IMR-90 (cell line): ENCODE measurements around the gene SLC36A1. TPM values are rescaled to one million over a fixed set of nuclear protein-coding genes. Genes with fewer than 3 reads are reported as not detected.

Experiments
- ATAC-seq: fragments of 200-7000 bp; cut with Tn5 transposase; 2 replicates; pipeline ENCODE4 v1.9.1; 2020; ENCODE audit warnings: low read depth, mild to moderate bottlenecking, moderate library complexity
- BruUV-seq: library from RNA; stranded (reverse); fragments of 400-500 nt; replicated peaks from 2 replicates; lab custom pipeline; 2021; lab: Mats Ljungman, UMichigan
- CTCF ChIA-PET: fragments of 300-600 bp; formaldehyde crosslinking; extraction: SDS; loops from one replicate; lab custom pipeline; 2021; ENCODE audit warnings: antibody characterized with exemption; lab: Yijun Ruan, JAX
- POLR2A ChIA-PET: fragments of 300-600 bp; sonication (Branson Sonifier 250); formaldehyde crosslinking; loops from one replicate; lab custom pipeline; 2022; ENCODE audit warnings: antibody characterized with exemption; ENCODE audit not compliant: unreplicated experiment; lab: Charles Lee
- DNase-seq: peaks from one replicate; pipeline ENCODE4 v3.0.0; 2013
- H2AFZ ChIP-seq: replicated peaks from 2 replicates; pipeline ENCODE3; 2013; ENCODE audit warnings: low read length, mild to moderate bottlenecking; ENCODE audit not compliant: poor library complexity
- H2AK5ac ChIP-seq: 2 replicates; pipeline ENCODE4 v1.6.1; 2013; ENCODE audit warnings: low read depth, low read length, inconsistent platforms
- H2AK9ac ChIP-seq: replicated peaks from 2 replicates; pipeline ENCODE3; 2013; ENCODE audit warnings: mild to moderate bottlenecking, low read depth, low read length, moderate library complexity; ENCODE audit not compliant: poor library complexity
- H2BK120ac ChIP-seq: 2 replicates; pipeline ENCODE4 v1.6.1; 2013; ENCODE audit warnings: low read depth, low read length, inconsistent platforms
- H2BK15ac ChIP-seq: 3 replicates; pipeline ENCODE4 v1.6.1; 2013; ENCODE audit warnings: low read depth, low read length, inconsistent platforms
- H2BK20ac ChIP-seq: 2 replicates; pipeline ENCODE4 v1.6.1; 2013; ENCODE audit warnings: low read depth, mild to moderate bottlenecking, inconsistent platforms, low read length, moderate library complexity
- H2BK5ac ChIP-seq: 2 replicates; pipeline ENCODE4 v1.6.1; 2013; ENCODE audit warnings: mild to moderate bottlenecking, low read depth, low read length, inconsistent platforms; ENCODE audit not compliant: poor library complexity, severe bottlenecking
- H3K14ac ChIP-seq: replicated peaks from 2 replicates; pipeline ENCODE4 v1.6.1; 2013; ENCODE audit warnings: low read depth, low read length, inconsistent platforms
- H3K18ac ChIP-seq: 2 replicates; pipeline ENCODE4 v1.6.1; 2013; ENCODE audit warnings: low read depth, low read length, control low read depth
- H3K23ac ChIP-seq: 2 replicates; pipeline ENCODE4 v1.6.1; 2013; ENCODE audit warnings: low read depth, low read length, inconsistent platforms
- H3K27ac ChIP-seq: 2 replicates; pipeline ENCODE4 v1.5.1; 2013; ENCODE audit warnings: mild to moderate bottlenecking, control low read depth, low read length; ENCODE audit not compliant: insufficient read depth
- H3K27me3 ChIP-seq: 2 replicates; pipeline ENCODE4 v1.6.1; 2013; ENCODE audit warnings: low read length; ENCODE audit not compliant: control insufficient read depth, insufficient read depth
- H3K36me3 ChIP-seq: 2 replicates; pipeline ENCODE4 v1.6.1; 2013; ENCODE audit warnings: low read length, mixed read lengths; ENCODE audit not compliant: control insufficient read depth, insufficient read depth
- H3K4ac ChIP-seq: 2 replicates; pipeline ENCODE4 v1.6.1; 2013; ENCODE audit warnings: low read depth, low read length, inconsistent platforms
- H3K4me1 ChIP-seq: 2 replicates; pipeline ENCODE4 v1.6.1; 2013; ENCODE audit warnings: low read length, mixed read lengths; ENCODE audit not compliant: control insufficient read depth, insufficient read depth
- H3K4me2 ChIP-seq: 2 replicates; pipeline ENCODE4 v1.6.1; 2013; ENCODE audit warnings: low read depth, mild to moderate bottlenecking, control low read depth, low read length, moderate library complexity
- H3K4me3 ChIP-seq: 2 replicates; pipeline ENCODE4 v1.5.1; 2013; ENCODE audit warnings: low read depth, mild to moderate bottlenecking, control low read depth, low read length, moderate library complexity; ENCODE audit not compliant: insufficient read depth
- H3K56ac ChIP-seq: 2 replicates; pipeline ENCODE4 v1.6.1; 2013; ENCODE audit warnings: low read length, inconsistent platforms; ENCODE audit not compliant: insufficient read depth; ENCODE audit errors: extremely low read depth
- H3K79me1 ChIP-seq, 2 experiments: 2 replicates each; pipeline ENCODE4 v1.6.1; 2013; ENCODE audit warnings: low read length in 2 of 2, inconsistent platforms in 1 of 2, low read depth in 1 of 2
- H3K9ac ChIP-seq: 2 replicates; pipeline ENCODE4 v1.6.1; 2013; ENCODE audit warnings: low read depth, low read length, control low read depth
- H3K9me1 ChIP-seq: 2 replicates; pipeline ENCODE4 v1.6.1; 2013; ENCODE audit warnings: low read length, inconsistent platforms; ENCODE audit not compliant: insufficient read depth
- H3K9me3 ChIP-seq: 2 replicates; pipeline ENCODE4 v1.6.1; 2013; ENCODE audit warnings: low read length; ENCODE audit not compliant: control insufficient read depth, insufficient read depth
- H4K20me1 ChIP-seq: 2 replicates; pipeline ENCODE4 v1.6.1; 2013; ENCODE audit warnings: low read length, inconsistent platforms; ENCODE audit not compliant: insufficient read depth
- H4K5ac ChIP-seq: 2 replicates; pipeline ENCODE4 v1.6.1; 2013; ENCODE audit warnings: mild to moderate bottlenecking, low read depth, low read length, control low read depth
- H4K8ac ChIP-seq, 2 experiments: 2 replicates each; pipeline ENCODE4 v1.6.1; 2013; ENCODE audit warnings: low read depth in 2 of 2, low read length in 2 of 2, control low read depth in 1 of 2, inconsistent platforms in 1 of 2
- H4K91ac ChIP-seq: 2 replicates; pipeline ENCODE4 v1.6.1; 2013; ENCODE audit warnings: low read depth, low read length, inconsistent platforms; ENCODE audit not compliant: insufficient read depth
- BHLHE40 ChIP-seq: fragments of 150-350 bp; IDR thresholded peaks from 2 replicates; pipeline ENCODE4 v1.6.1; 2016; ENCODE audit warnings: mild to moderate bottlenecking, low read depth, low read length
- CTCF ChIP-seq: conservative IDR thresholded peaks from 2 replicates; pipeline ENCODE4 v1.5.1; 2012; ENCODE audit warnings: mild to moderate bottlenecking, low read depth, low read length, improper control_type of control experiment
- ELK1 ChIP-seq: fragments of 150-350 bp; IDR thresholded peaks from 2 replicates; pipeline ENCODE4 v1.6.1; 2016; ENCODE audit warnings: low read depth, mild to moderate bottlenecking, low read length, moderate library complexity, borderline replicate concordance
- FOS ChIP-seq: fragments of 150-350 bp; IDR thresholded peaks from 2 replicates; pipeline ENCODE4 v1.6.1; 2016; ENCODE audit warnings: low read depth, low read length
- MAFK ChIP-seq: IDR thresholded peaks from 2 replicates; pipeline ENCODE4 v1.6.1; 2012; ENCODE audit warnings: low read depth, low read length, improper control_type of control experiment
- MAZ ChIP-seq: IDR thresholded peaks from 2 replicates; pipeline ENCODE4 v1.6.1; 2012; ENCODE audit warnings: low read depth, mild to moderate bottlenecking, low read length, improper control_type of control experiment, moderate library complexity, borderline replicate concordance
- MXI1 ChIP-seq: IDR thresholded peaks from 2 replicates; pipeline ENCODE4 v1.6.1; 2012; ENCODE audit warnings: low read depth, mild to moderate bottlenecking, low read length, moderate library complexity, borderline replicate concordance
- NFE2L2 ChIP-seq: fragments of 150-350 bp; IDR thresholded peaks from 2 replicates; pipeline ENCODE4 v1.6.1; 2016; ENCODE audit warnings: low read depth, mild to moderate bottlenecking, low read length
- POLR2A ChIP-seq: IDR thresholded peaks from 2 replicates; pipeline ENCODE4 v1.6.1; 2012; ENCODE audit warnings: mild to moderate bottlenecking, low read depth, low read length
- RAD21 ChIP-seq: IDR thresholded peaks from 2 replicates; pipeline ENCODE4 v1.6.1; 2012; ENCODE audit warnings: low read length, improper control_type of control experiment
- RCOR1 ChIP-seq: IDR thresholded peaks from 2 replicates; pipeline ENCODE4 v1.6.1; 2012; ENCODE audit warnings: mild to moderate bottlenecking, low read length, improper control_type of control experiment; ENCODE audit not compliant: insufficient replicate concordance
- RFX5 ChIP-seq: IDR thresholded peaks from 2 replicates; pipeline ENCODE4 v1.8.0; 2012; ENCODE audit warnings: low read depth, mild to moderate bottlenecking, low read length, moderate library complexity
- SMC3 ChIP-seq: fragments of 150-350 bp; IDR thresholded peaks from 2 replicates; pipeline ENCODE4 v1.6.1; 2016; ENCODE audit warnings: low read depth, mild to moderate bottlenecking, antibody characterized with exemption, low read length, moderate library complexity
- USF2 ChIP-seq: fragments of 150-350 bp; IDR thresholded peaks from 2 replicates; pipeline ENCODE4 v1.6.1; 2017; ENCODE audit warnings: mild to moderate bottlenecking, antibody characterized with exemption, low read length, low read depth
- WGBS, 2 experiments: methylation state at CpG; one replicate each; pipeline versions ENCODE4 v1.1.5 to v1.1.7; 2013; ENCODE audit warnings: missing lambda C conversion rate in 2 of 2; ENCODE audit not compliant: insufficient read length in 1 of 2; ENCODE audit errors: extremely low coverage in 2 of 2; 5-methylcytosine and 5-hydroxymethylcytosine counted together
- dilution Hi-C: fragments of 300-500 bp; cut with HindIII; formaldehyde crosslinking; loops from one replicate; pipeline ENCODE4 v1.14.3; 2018; ENCODE audit warnings: low sequenced_read_pairs; ENCODE audit not compliant: unreplicated experiment
- in situ Hi-C: fragments of 300-500 bp; cut with MboI; formaldehyde crosslinking; loops from 3 replicates; pipeline ENCODE4 v1.14.3; 2019; ENCODE audit warnings: low sequenced_read_pairs, inconsistent platforms, mixed read lengths
- intact Hi-C: fragments of 100-400 bp; cut with micrococcal nuclease; formaldehyde crosslinking; loops from 2 replicates; pipeline ENCODE4 v1.10.0; 2022
- polyA plus RNA-seq, 3 experiments: library from polyadenylated mRNA; depleted of rRNA; stranded (reverse); fragments of >200 nt; gene quantifications; 2 replicates each; pipeline ENCODE4 v1.2.3, GENCODE V29; 2012; ENCODE audit warnings: low replicate concordance in 1 of 3
- total RNA-seq: library from RNA; depleted of rRNA; stranded (reverse); fragments of >200 nt; gene quantifications from 2 replicates; pipeline ENCODE4 v1.2.3, GENCODE V29; 2012

The SLC36A1 gene
- total and polyA plus RNA-seq, 2 of the 4 experiments (the other 2 are of a cell fraction), result 5.7 to 8.7 TPM

GRCh38 chr5:151408591-151409230 lies 38.7 kb upstream of the SLC36A1 start:
- no peak overlapping the region for H4K91ac ChIP-seq
- ChIA-PET POLR2A (no interaction called here), CTCF (no interaction called here)
- no peak overlapping the region for H4K5ac ChIP-seq
- no peak overlapping the region for H2BK5ac ChIP-seq
- in situ Hi-C loops (no loop called here), intact Hi-C loops (no loop called here), dilution Hi-C loops (no loop called here)
- peaks cover 1% of the 10 kb centered on the region for H3K27me3 ChIP-seq
- H2AFZ ChIP-seq, result no peak overlapping the region
- no peak overlapping the region for H2AK5ac ChIP-seq
- no peak overlapping the region for H2AK9ac ChIP-seq
- H3K79me1 ChIP-seq, result no peaks in the 10 kb centered on the region
- H3K23ac ChIP-seq, result no peak overlapping the region
- H3K4me1 ChIP-seq, result no peaks in the 10 kb centered on the region
- no peak overlapping the region for H2BK15ac ChIP-seq
- no peak for DNase-seq
- no peak overlapping the region for H3K4me2 ChIP-seq
- H2BK120ac ChIP-seq, result no peak overlapping the region
- no peak overlapping the region for H3K4me3 ChIP-seq
- WGBS, 2 experiments, result no CpG with 5 or more reads among the region's 4 CpGs
- no peaks in the 10 kb centered on the region for H3K36me3 ChIP-seq
- H3K56ac ChIP-seq, result no peak overlapping the region
- no peak overlapping the region for H2BK20ac ChIP-seq
- H3K9me1 ChIP-seq, result no peaks in the 10 kb centered on the region
- no peak overlapping the region for H4K8ac ChIP-seq
- no peak overlapping the region for H3K9ac ChIP-seq
- ATAC-seq, result no peak
- H3K4ac ChIP-seq, result no peak overlapping the region
- no peak overlapping the region for H3K18ac ChIP-seq
- no peaks in the 10 kb centered on the region for H4K20me1 ChIP-seq
- H3K14ac ChIP-seq, result no peak overlapping the region
- H3K27ac ChIP-seq, result no peak overlapping the region
- no TSS peak for BruUV-seq
- TF ChIP-seq RFX5 (no peak), MXI1 (no peak), CTCF (no peak), RCOR1 (no peak), ELK1 (no peak), SMC3 (no peak), RAD21 (no peak), USF2 (no peak), NFE2L2 (no peak), POLR2A (no peak), BHLHE40 (no peak), FOS (no peak), MAFK (no peak), MAZ (no peak)
- H3K9me3 ChIP-seq, result no peaks in the 10 kb centered on the region; the same call in 1 of the 2 replicates
